GM12872 (cell line): ENCODE measurements around the gene PLXNA3.

Source experiments
- TF ChIP-seq, protein P1 (sequence below): IDR thresholded peaks from 3 replicates; pipeline ENCODE4 v1.5.1; 2011; ENCODE audit warnings: low read depth, mild to moderate bottlenecking, low read length, moderate library complexity; ENCODE audit not compliant: insufficient read depth

Gene PLXNA3

DNA sequence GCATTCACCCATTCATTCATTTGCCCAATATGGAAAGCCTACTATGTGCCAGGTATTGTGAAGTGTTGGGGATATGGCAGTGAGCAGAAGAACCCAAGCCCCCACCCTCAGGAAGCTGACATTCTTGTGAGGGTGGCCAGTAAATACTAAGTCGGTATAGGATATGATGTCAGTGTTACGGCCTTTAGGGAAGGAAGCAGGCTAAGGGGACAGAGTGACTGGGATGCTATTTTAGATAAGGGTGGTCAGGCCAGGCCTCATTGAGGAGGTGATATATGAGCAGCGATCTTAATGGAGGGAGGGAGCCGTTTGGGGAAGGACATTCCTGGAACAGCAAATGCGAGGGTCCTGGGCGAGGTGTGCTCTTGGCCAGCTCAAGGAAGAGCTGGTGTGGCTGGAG, 27.6 kb upstream of the PLXNA3 start:
- TF ChIP-seq, protein P1, sequence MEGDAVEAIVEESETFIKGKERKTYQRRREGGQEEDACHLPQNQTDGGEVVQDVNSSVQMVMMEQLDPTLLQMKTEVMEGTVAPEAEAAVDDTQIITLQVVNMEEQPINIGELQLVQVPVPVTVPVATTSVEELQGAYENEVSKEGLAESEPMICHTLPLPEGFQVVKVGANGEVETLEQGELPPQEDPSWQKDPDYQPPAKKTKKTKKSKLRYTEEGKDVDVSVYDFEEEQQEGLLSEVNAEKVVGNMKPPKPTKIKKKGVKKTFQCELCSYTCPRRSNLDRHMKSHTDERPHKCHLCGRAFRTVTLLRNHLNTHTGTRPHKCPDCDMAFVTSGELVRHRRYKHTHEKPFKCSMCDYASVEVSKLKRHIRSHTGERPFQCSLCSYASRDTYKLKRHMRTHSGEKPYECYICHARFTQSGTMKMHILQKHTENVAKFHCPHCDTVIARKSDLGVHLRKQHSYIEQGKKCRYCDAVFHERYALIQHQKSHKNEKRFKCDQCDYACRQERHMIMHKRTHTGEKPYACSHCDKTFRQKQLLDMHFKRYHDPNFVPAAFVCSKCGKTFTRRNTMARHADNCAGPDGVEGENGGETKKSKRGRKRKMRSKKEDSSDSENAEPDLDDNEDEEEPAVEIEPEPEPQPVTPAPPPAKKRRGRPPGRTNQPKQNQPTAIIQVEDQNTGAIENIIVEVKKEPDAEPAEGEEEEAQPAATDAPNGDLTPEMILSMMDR, result no peak

DNA sequence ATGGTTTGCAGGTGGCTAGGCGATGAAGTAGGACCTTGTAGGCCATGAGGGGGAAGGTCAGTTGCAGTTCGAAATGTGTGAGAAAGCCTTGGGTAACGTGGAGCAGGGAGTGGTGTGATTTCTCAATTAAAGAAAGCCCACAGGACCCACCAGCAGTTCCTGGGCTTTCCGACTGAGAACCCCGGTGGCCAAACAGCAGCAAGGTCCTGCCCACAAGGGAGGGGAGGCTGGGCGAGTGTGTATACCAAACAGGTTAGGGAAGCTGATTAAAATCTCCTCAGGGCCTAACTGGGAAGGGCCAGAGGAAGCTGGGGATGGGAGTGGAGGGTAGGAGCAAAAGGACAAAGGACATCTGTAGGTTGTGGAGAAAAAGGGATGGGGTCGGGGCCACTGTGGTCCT, 27.2 kb upstream of the PLXNA3 start:
- TF ChIP-seq, protein P1, result no peak

DNA sequence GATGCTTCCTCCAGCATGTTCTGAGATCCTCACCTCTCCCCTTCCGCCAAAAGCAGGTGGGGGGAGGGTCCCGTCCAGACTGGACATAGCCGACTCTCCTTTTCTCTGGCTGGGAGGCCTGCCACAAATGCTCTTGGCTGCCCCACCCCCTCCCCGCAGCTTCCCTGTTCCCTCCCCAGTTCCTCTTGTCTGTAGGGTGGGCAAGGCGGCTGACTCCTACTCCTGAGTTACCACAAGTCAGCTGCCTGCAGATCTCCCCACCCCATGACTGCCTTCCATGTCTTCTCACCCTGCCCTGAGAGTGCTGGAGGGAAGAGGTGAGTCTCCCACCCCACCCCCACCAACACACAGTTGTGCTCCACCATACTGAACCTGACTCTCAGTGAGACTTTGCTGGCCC, 26.7 kb upstream of the PLXNA3 start:
- TF ChIP-seq, protein P1, result no peak

DNA sequence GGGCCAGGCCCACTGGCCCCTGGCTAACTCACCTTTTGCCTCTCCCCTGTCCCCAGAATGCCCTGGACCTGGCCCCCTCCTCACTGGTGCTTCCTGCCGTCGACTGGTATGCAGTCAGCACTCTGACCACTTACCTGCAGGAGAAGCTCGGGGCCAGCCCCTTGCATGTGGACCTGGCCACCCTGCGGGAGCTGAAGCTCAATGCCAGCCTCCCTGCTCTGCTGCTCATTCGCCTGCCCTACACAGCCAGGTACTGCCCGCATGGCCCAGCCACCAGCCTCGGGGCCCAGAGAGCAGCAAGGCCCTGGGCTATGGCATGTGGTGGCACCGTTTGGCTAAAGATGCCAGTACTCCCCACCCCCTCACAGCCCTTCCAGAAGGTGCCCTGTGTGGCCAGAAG, 25.9 kb upstream of the PLXNA3 start:
- TF ChIP-seq, protein P1, result no peak

DNA sequence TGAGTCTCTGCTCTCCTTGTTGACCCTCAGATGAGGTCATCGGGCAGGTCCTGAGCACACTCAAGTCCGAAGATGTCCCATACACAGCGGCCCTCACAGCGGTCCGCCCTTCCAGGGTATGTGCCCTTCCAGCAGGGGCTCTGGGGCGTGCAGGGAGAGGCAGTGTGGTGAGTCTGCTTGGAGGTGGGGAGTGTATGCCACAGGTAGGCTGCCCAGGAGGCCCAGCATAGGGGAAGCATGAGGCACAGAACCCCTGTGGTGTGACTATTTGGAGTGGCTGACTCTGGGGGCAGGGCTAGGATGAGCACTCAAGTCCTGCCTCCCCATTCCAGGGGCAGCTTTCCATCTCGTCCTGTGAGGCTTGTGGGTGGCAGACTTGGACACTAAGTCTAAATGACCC, 24.5 kb upstream of the PLXNA3 start:
- TF ChIP-seq, protein P1, result no peak

DNA sequence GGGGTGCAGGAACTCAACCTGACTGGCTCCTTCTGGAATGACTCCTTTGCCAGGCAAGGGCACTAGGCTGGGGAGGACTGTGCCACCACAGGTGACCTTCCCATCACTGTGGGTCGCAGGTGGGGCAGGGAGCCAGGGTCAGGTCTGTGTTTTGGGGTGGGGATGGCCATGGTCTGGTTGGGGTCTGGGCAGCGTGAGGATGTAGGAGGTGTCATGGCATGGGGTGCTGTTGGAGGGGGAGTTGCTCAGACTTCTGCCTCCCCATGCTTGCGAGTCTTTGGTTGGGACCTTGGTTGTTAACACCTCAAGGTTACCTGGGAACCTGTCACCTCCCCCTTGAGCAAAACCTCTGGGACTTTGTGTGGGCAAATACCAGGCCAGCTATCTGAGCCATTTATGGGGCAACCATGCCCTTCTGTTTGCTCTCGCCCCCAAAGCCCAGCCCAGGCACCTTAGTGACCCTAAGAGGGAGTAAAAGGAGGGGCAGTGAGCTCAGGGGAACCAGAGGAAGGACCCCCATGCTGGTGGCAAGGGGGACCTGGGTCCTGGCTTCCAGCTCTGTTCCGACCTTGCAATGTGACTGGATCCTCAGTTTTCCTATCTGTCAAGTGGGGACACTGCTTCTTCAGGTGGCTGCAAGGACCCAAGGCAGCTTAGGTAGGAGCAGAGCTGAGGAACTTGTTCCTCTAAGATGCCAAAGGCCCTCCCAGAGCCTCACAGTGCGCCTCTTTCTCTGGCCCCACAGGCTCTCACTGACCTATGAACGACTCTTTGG, 23.5 kb upstream of the PLXNA3 start:
- TF ChIP-seq, protein P1, result no peak

DNA sequence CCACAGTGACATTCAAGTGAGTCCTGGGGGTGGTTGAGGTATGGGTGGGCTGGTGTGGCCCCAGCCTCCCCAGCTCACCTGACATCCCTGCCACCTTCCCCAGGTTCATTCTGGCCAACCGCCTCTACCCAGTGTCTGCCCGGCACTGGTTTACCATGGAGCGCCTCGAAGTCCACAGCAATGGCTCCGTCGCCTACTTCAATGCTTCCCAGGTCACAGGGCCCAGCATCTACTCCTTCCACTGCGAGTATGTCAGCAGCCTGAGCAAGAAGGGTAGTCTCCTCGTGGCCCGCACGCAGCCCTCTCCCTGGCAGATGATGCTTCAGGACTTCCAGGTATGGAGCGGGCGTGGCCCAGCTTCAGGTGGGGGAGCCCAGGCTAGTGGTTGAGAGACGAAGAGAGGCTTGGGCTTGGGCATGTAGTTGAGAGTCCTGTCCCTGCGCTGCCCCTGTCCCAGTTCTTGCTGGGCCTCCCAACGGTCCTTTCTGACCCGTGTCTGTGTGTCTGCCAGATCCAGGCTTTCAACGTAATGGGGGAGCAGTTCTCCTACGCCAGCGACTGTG, 22.8 kb upstream of the PLXNA3 start:
- TF ChIP-seq, protein P1, result no peak
